Retinal pigment epithelial cell (primary cell): ENCODE results near the gene FLNA.

ENCODE experiments used
- DNase-seq: peaks from one replicate; pipeline ENCODE4 v3.0.0-alpha.2; 2010; ENCODE audit warnings: low read depth
- H3K4me3 ChIP-seq: 2 replicates; pipeline ENCODE4 v1.5.1; 2011; ENCODE audit warnings: mild to moderate bottlenecking, low read length, control low read depth, moderate library complexity
- CTCF ChIP-seq: conservative IDR thresholded peaks from 2 replicates; pipeline ENCODE4 v1.5.1; 2011; ENCODE audit warnings: low read depth, low read length, control low read depth, inconsistent platforms

FLNA gene

GRCh38 chrX:154365052-154365600, 9.3 kb downstream of the FLNA start:
- no peak overlapping the region for H3K4me3 ChIP-seq
- DNase-seq: no peak
- TF ChIP-seq CTCF: no peak

GRCh38 chrX:154363706-154364439, 10.6 kb downstream of the FLNA start:
- no peak for DNase-seq
- H3K4me3 ChIP-seq: no peak overlapping the region
- no peak for TF ChIP-seq CTCF

- no peak overlapping the region for H3K4me3 ChIP-seq
- DNase-seq: no peak
- TF ChIP-seq CTCF: no peak
Measured at GRCh38 chrX:154362085-154362742, 12.2 kb downstream of the FLNA start.

GRCh38 chrX:154360155-154360713, 14.2 kb downstream of the FLNA start:
- DNase-seq: no peak
- TF ChIP-seq CTCF: no peak
- no peak overlapping the region for H3K4me3 ChIP-seq

GRCh38 chrX:154359362-154360154, 14.9 kb downstream of the FLNA start:
- H3K4me3 ChIP-seq: no peak overlapping the region
- TF ChIP-seq CTCF: no peak
- no peak for DNase-seq

- no peak overlapping the region for H3K4me3 ChIP-seq
- DNase-seq: no peak
- TF ChIP-seq CTCF: no peak
Measured at GRCh38 chrX:154358829-154359228, 15.6 kb downstream of the FLNA start.
